GM13976 (cell line): ENCODE measurements around the gene EXTL1.

ENCODE experiments used
- DNase-seq: peaks from one replicate; pipeline ENCODE4 v3.0.0; 2012; ENCODE audit warnings: low spot score
- CTCF ChIP-seq: IDR thresholded peaks from 2 replicates; pipeline ENCODE4 v1.5.1; 2012; ENCODE audit warnings: borderline replicate concordance, mild to moderate bottlenecking; ENCODE audit not compliant: insufficient read depth; ENCODE audit errors: extremely low read depth, missing control alignments, control extremely low read depth
- in situ Hi-C: fragments of 300-500 bp; cut with MboI; formaldehyde crosslinking; loops from one replicate; pipeline ENCODE4 v1.12.0; 2022; ENCODE audit warnings: low sequenced_read_pairs, mixed read lengths, inconsistent platforms; ENCODE audit not compliant: unreplicated experiment

EXTL1 gene

GRCh38 chr1:26009796-26010447 lies 11.7 kb upstream of the EXTL1 start:
- TF ChIP-seq CTCF, result no peak
- no peak for DNase-seq
- in situ Hi-C loops, result no loop called here

GRCh38 chr1:26010825-26011224 lies 10.8 kb upstream of the EXTL1 start:
- in situ Hi-C loops, result no loop called here
- no peak for TF ChIP-seq CTCF
- DNase-seq, result no peak

- in situ Hi-C loops, result no loop called here
- DNase-seq, result no peak
- no peak for TF ChIP-seq CTCF
Observed at GRCh38 chr1:26012864-26013263, 8.7 kb upstream of the EXTL1 start.

GRCh38 chr1:26014179-26014578 lies 7.4 kb upstream of the EXTL1 start:
- in situ Hi-C loops, result no loop called here
- no peak for TF ChIP-seq CTCF
- no peak for DNase-seq

GRCh38 chr1:26015358-26015757 lies 6.2 kb upstream of the EXTL1 start:
- no peak for DNase-seq
- in situ Hi-C loops, result no loop called here
- TF ChIP-seq CTCF, result no peak

- TF ChIP-seq CTCF, result no peak
- in situ Hi-C loops, result no loop called here
- peak; percentile 70 for DNase-seq
Observed at GRCh38 chr1:26016258-26016952, 5.2 kb upstream of the EXTL1 start.
